CD8-positive, alpha-beta memory T cell (primary cell): Measurements from ENCODE around the gene PTP4A2. TPM values are rescaled to one million over a fixed set of nuclear protein-coding genes. Genes with fewer than 3 reads are reported as not detected.

Source experiments
- CTCF ChIA-PET: fragments of 350-600 bp; sonication (Branson Sonifier 250); formaldehyde crosslinking; loops from one replicate; lab custom pipeline; 2021; ENCODE audit warnings: antibody characterized with exemption; lab: Charles Lee
- POLR2A ChIA-PET: fragments of 350-600 bp; sonication (Branson Sonifier 250); formaldehyde crosslinking; loops from one replicate; lab custom pipeline; 2021; ENCODE audit warnings: antibody characterized with exemption; lab: Charles Lee
- DNase-seq, 5 donors: peaks; one replicate each; pipeline versions ENCODE4 v3.0.0 to v3.0.0-alpha.2; 2020 to 2022; ENCODE audit warnings: mixed read lengths in 1 of 5
- H3K27ac ChIP-seq: one replicate; pipeline ENCODE4 v1.7.0; 2013; ENCODE audit warnings: low read depth, mild to moderate bottlenecking, low read length, moderate library complexity
- H3K27me3 ChIP-seq: 2 replicates; pipeline ENCODE4 v1.7.0; 2013; ENCODE audit warnings: low read length, mild to moderate bottlenecking; ENCODE audit not compliant: insufficient read depth, poor library complexity, severe bottlenecking
- H3K36me3 ChIP-seq: 2 replicates; pipeline ENCODE4 v1.7.0; 2013; ENCODE audit warnings: mild to moderate bottlenecking, low read length, moderate library complexity; ENCODE audit not compliant: insufficient read depth
- H3K4me1 ChIP-seq: 2 replicates; pipeline ENCODE4 v1.7.0; 2013; ENCODE audit warnings: mild to moderate bottlenecking, low read length, moderate library complexity; ENCODE audit not compliant: insufficient read depth
- H3K4me3 ChIP-seq: 2 replicates; pipeline ENCODE4 v1.7.0; 2013; ENCODE audit warnings: mild to moderate bottlenecking, low read length
- H3K9me3 ChIP-seq: 2 replicates; pipeline ENCODE4 v1.7.0; 2013; ENCODE audit warnings: mild to moderate bottlenecking, low read length
- H3K27ac Mint-ChIP-seq, 8 donors: one replicate each; pipeline ENCODE4 v1.8.0; 2020 to 2021; ENCODE audit warnings: mixed read lengths in 8 of 8, mild to moderate bottlenecking in 6 of 8, inconsistent platforms in 3 of 8, moderate library complexity in 3 of 8
- H3K27me3 Mint-ChIP-seq, 2 donors: one replicate each; pipeline ENCODE4 v1.8.0; 2020 to 2021; ENCODE audit warnings: mixed read lengths in 2 of 2, mild to moderate bottlenecking in 1 of 2, moderate library complexity in 1 of 2
- H3K36me3 Mint-ChIP-seq, 3 donors: one replicate each; pipeline ENCODE4 v1.8.0; 2020 to 2021; ENCODE audit warnings: mixed read lengths in 3 of 3, inconsistent platforms in 1 of 3, mild to moderate bottlenecking in 1 of 3
- H3K4me1 Mint-ChIP-seq, 3 donors: one replicate each; pipeline ENCODE4 v1.8.0; 2020 to 2021; ENCODE audit warnings: mixed read lengths in 3 of 3, inconsistent platforms in 1 of 3, mild to moderate bottlenecking in 1 of 3
- H3K4me3 Mint-ChIP-seq, 7 donors: one replicate each; pipeline ENCODE4 v1.8.0; 2020 to 2021; ENCODE audit warnings: mixed read lengths in 7 of 7, mild to moderate bottlenecking in 6 of 7, moderate library complexity in 4 of 7, inconsistent platforms in 2 of 7
- H3K9me3 Mint-ChIP-seq, 5 donors: one replicate each; pipeline ENCODE4 v1.8.0; 2020 to 2022; ENCODE audit warnings: mixed read lengths in 5 of 5, mild to moderate bottlenecking in 3 of 5, moderate library complexity in 2 of 5, inconsistent platforms in 1 of 5
- polyA plus RNA-seq: library from polyadenylated mRNA; unstranded; fragments of 300-500 nt; fragmentation: Illumina TruSeq; gene quantifications from one replicate; pipeline ENCODE4 v1.2.3, GENCODE V29; 2021
- total RNA-seq, 2 experiments: library from RNA; stranded (reverse); gene quantifications; one replicate each; pipeline ENCODE4 v1.2.3, GENCODE V29; 2021

PTP4A2 gene
- total RNA-seq (100 to 1,000 TPM; 339 to 368 TPM), polyA plus RNA-seq (598 TPM)

DNA sequence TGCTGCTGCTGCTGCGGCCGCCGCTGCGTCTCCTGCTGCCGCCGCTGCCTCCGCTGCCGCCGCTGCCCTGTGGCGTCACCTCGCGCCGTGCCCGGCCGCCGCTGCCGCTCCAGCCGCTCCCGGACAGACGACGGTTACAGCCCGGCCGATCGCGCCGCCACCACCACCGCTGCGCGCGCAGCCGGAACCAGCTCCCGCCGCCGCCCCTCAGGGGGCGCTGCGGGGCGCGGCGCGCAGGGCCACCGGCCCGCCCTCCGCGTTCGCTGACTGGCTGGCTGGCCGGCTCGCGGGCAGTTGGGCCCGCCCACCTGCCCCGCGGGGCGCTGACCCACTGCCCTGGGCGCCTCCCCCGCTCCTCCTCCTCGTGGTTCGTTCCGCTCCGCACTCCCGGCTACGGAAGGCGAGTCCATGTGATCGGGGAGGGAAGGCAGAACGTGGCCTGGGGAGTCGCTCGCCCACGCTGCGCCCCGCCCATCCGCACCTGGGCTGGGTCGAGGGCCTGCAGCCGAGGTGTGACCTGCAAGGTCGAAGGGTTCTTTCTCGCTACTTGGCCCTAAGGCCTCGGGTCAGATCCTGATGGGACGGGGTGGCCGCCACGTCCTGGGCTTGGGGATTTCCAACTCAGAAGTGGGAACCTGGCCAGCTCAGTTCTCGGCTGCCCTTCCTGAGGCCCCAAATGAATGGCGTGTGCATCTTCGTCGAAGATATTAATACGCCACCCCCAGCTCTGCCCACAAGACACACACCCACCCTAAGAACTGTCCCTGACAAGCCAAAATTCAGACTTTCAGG is at the start of gene PTP4A2:
PTP4A2 (minus strand) TSS at position 185 of the 792 bp plus-strand sequence. CDS start 19,303 bp downstream, outside the sequence.
- H3K36me3 ChIP-seq = no peaks in the 10 kb centered on the region
- no peaks in the 10 kb centered on the region for H3K9me3 ChIP-seq
- ChIA-PET POLR2A (interaction anchor here (0.5 to 4.5 kb wide), 16 partner anchors 11 to 311 kb away, joined by 3 to 35 read pairs (median 4); partner anchors contain the start of genes CCDC28B and KHDRBS1), CTCF (interaction anchor here (0.6 to 9.1 kb wide), 20 partner anchors 9 to 134 kb away, joined by 3 to 136 read pairs (median 4); partner anchors contain the start of gene TMEM39B)
- peaks cover 77% of the 10 kb centered on the region for H3K4me1 ChIP-seq
- no peaks in the 10 kb centered on the region for H3K27me3 ChIP-seq
- H3K27ac ChIP-seq = peak within 1 kb of the TSS; percentile 77
- H3K4me3 ChIP-seq = peak within 1 kb of the TSS; percentile 83
- peak within 1 kb of the TSS; percentile 86 to 100 (median 97) for H3K4me3 Mint-ChIP-seq
- peaks cover 72 to 79% (median 75%) of the 10 kb centered on the region in 3 donors for H3K4me1 Mint-ChIP-seq
- H3K27me3 Mint-ChIP-seq = no peaks in the 10 kb centered on the region
- peaks cover 4 to 24% (median 5%) of the 10 kb centered on the region in 3 donors for H3K36me3 Mint-ChIP-seq
- peak within 1 kb of the TSS; percentile 90 to 99 (median 96) for H3K27ac Mint-ChIP-seq
- no peaks in the 10 kb centered on the region for H3K9me3 Mint-ChIP-seq
- DNase-seq = peak; percentile 75 to 85 (median 80)

- no peak for DNase-seq
- no peaks in the 10 kb centered on the region for H3K27me3 Mint-ChIP-seq
- no peaks in the 10 kb centered on the region for H3K36me3 Mint-ChIP-seq
- POLR2A ChIA-PET = interaction anchor here (0.9 kb wide), 1 partner anchor 26 kb away, joined by 3 read pairs; the partner anchor contains the start of gene KHDRBS1
- H3K9me3 Mint-ChIP-seq = no peaks in the 10 kb centered on the region
- H3K4me1 Mint-ChIP-seq = peaks cover 45 to 55% (median 54%) of the 10 kb centered on the region in 3 donors
- no peaks in the 10 kb centered on the region for H3K36me3 ChIP-seq
- peaks cover 46% of the 10 kb centered on the region for H3K4me1 ChIP-seq
- CTCF ChIA-PET = interaction anchor here (1.0 to 1.1 kb wide), 2 partner anchors 23 to 171 kb away, joined by 3 to 4 read pairs; partner anchors contain the start of gene SPOCD1
- H3K4me3 ChIP-seq = no peak overlapping the region
- no peaks in the 10 kb centered on the region for H3K27me3 ChIP-seq
- H3K9me3 ChIP-seq = no peaks in the 10 kb centered on the region
- no peak overlapping the region for H3K27ac ChIP-seq
- peak overlapping the region in 5 of 8 donors; percentile 5 to 68 (median 45) for H3K27ac Mint-ChIP-seq
- H3K4me3 Mint-ChIP-seq = no peak overlapping the region
These were observed 49.0 kb upstream of the PTP4A2 start for GRCh38 chr1:31987135-31987619.

- Mint-ChIP-seq H3K27ac (peak overlapping the region; percentile 90 to 97 (median 94)), H3K36me3 (no peaks in the 10 kb centered on the region), H3K4me3 (peak overlapping the region in 6 of 7 donors; percentile 27 to 79 (median 58)), H3K4me1 (peaks cover 59 to 69% (median 69%) of the 10 kb centered on the region in 3 donors), H3K9me3 (no peaks in the 10 kb centered on the region), H3K27me3 (no peaks in the 10 kb centered on the region)
- Histone ChIP-seq H3K4me3 (peak overlapping the region; percentile 9), H3K27me3 (no peaks in the 10 kb centered on the region), H3K36me3 (no peaks in the 10 kb centered on the region), H3K4me1 (peaks cover 62% of the 10 kb centered on the region), H3K27ac (no peak overlapping the region), H3K9me3 (no peaks in the 10 kb centered on the region)
- DNase-seq = peak in 2 of 5 donors; percentile 11 to 22
- ChIA-PET CTCF (interaction anchor here (0.8 to 1.8 kb wide), 4 partner anchors 18 to 223 kb away, joined by 3 to 12 read pairs (median 5); no protein-coding TSS in a partner anchor), POLR2A (interaction anchor here (0.9 to 1.4 kb wide), 3 partner anchors 18 to 50 kb away, joined by 3 to 4 read pairs (median 4); partner anchors contain the start of gene KHDRBS1)
These were observed 47.3 kb upstream of the PTP4A2 start for GRCh38 chr1:31985430-31985829.

- peak in 3 of 5 donors; percentile 7 to 59 (median 22) for DNase-seq
- Histone ChIP-seq H3K27me3 (no peaks in the 10 kb centered on the region), H3K4me1 (peaks cover 58% of the 10 kb centered on the region), H3K4me3 (peak overlapping the region; percentile 9), H3K27ac (no peak overlapping the region), H3K36me3 (no peaks in the 10 kb centered on the region), H3K9me3 (no peaks in the 10 kb centered on the region)
- H3K36me3 Mint-ChIP-seq = no peaks in the 10 kb centered on the region
- H3K27ac Mint-ChIP-seq = peak overlapping the region; percentile 90 to 97 (median 94)
- CTCF ChIA-PET = interaction anchor here (1.1 to 1.8 kb wide), 4 partner anchors 19 to 25 kb away, joined by 3 to 12 read pairs (median 5); no protein-coding TSS in a partner anchor
- H3K4me1 Mint-ChIP-seq = peaks cover 55 to 65% (median 63%) of the 10 kb centered on the region in 3 donors
- no peaks in the 10 kb centered on the region for H3K27me3 Mint-ChIP-seq
- no peaks in the 10 kb centered on the region for H3K9me3 Mint-ChIP-seq
- peak overlapping the region in 6 of 7 donors; percentile 40 to 80 (median 58) for H3K4me3 Mint-ChIP-seq
- POLR2A ChIA-PET = interaction anchor here (0.9 to 1.4 kb wide), 3 partner anchors 19 to 49 kb away, joined by 3 to 4 read pairs (median 4); partner anchors contain the start of gene KHDRBS1
These were observed 46.5 kb upstream of the PTP4A2 start for GRCh38 chr1:31984419-31985347.

DNA sequence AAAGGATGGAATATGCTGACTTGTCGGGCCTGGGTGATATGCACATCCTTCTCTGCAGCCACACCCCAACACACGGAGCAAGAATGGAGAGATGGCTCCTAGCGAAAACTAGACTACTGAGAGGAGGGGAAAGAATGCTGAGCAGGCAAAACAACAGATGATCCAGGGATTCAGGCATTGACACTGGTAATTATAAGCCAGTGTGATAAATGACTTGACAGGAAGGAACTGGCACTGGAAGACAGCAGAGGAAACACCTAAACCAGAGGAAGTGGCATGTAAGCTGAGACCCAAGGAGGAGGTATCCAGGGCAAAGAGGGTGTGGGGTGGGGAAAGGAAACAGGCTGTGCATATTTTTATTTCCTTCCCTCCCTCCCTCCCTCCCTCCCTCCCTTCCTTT is 43.8 kb upstream of the PTP4A2 start:
- Histone ChIP-seq H3K9me3 (no peaks in the 10 kb centered on the region), H3K36me3 (no peaks in the 10 kb centered on the region), H3K27ac (no peak overlapping the region), H3K27me3 (no peaks in the 10 kb centered on the region), H3K4me1 (peaks cover 54% of the 10 kb centered on the region), H3K4me3 (peak overlapping the region; percentile 42)
- no peaks in the 10 kb centered on the region for H3K27me3 Mint-ChIP-seq
- H3K9me3 Mint-ChIP-seq = no peaks in the 10 kb centered on the region
- H3K36me3 Mint-ChIP-seq = no peaks in the 10 kb centered on the region
- H3K4me3 Mint-ChIP-seq = peak overlapping the region in 6 of 7 donors; percentile 54 to 87 (median 78)
- POLR2A ChIA-PET = no interaction called here
- DNase-seq = peak; percentile 21 to 70 (median 53)
- CTCF ChIA-PET = interaction anchor here (1.0 to 1.2 kb wide), 2 partner anchors 23 to 38 kb away, joined by 3 read pairs; no protein-coding TSS in a partner anchor
- H3K27ac Mint-ChIP-seq = peak overlapping the region; percentile 54 to 97 (median 86)
- H3K4me1 Mint-ChIP-seq = peaks cover 56 to 64% (median 62%) of the 10 kb centered on the region in 3 donors

- CTCF ChIA-PET = interaction anchor here (1.0 to 1.2 kb wide), 2 partner anchors 24 to 38 kb away, joined by 3 read pairs; no protein-coding TSS in a partner anchor
- peak overlapping the region; percentile 42 for H3K4me3 ChIP-seq
- H3K4me1 ChIP-seq = peaks cover 54% of the 10 kb centered on the region
- H3K27me3 ChIP-seq = no peaks in the 10 kb centered on the region
- no peak overlapping the region for H3K27ac ChIP-seq
- Mint-ChIP-seq H3K4me1 (peaks cover 52 to 59% (median 57%) of the 10 kb centered on the region in 3 donors), H3K27ac (peak overlapping the region; percentile 82 to 97 (median 86)), H3K27me3 (no peaks in the 10 kb centered on the region), H3K36me3 (no peaks in the 10 kb centered on the region), H3K9me3 (no peaks in the 10 kb centered on the region), H3K4me3 (peak overlapping the region; percentile 22 to 87 (median 75))
- H3K36me3 ChIP-seq = no peaks in the 10 kb centered on the region
- POLR2A ChIA-PET = no interaction called here
- no peaks in the 10 kb centered on the region for H3K9me3 ChIP-seq
- peak in 2 of 5 donors; percentile 10 to 14 for DNase-seq
These were observed 43.3 kb upstream of the PTP4A2 start for GRCh38 chr1:31981456-31981839.
